Ammon's horn (tissue), 1 donor: Measurements from ENCODE around the gene TTC27.
"Not testable (repeated sequence)": the region's sequence is repeated elsewhere in the genome, so short reads cannot be mapped to it uniquely, and the experiment has no call there.

Experiments
- DNase-seq: peaks from one replicate; pipeline ENCODE4 v3.0.0-alpha.2; 2016; ENCODE audit warnings: low spot score

TTC27 gene

DNA sequence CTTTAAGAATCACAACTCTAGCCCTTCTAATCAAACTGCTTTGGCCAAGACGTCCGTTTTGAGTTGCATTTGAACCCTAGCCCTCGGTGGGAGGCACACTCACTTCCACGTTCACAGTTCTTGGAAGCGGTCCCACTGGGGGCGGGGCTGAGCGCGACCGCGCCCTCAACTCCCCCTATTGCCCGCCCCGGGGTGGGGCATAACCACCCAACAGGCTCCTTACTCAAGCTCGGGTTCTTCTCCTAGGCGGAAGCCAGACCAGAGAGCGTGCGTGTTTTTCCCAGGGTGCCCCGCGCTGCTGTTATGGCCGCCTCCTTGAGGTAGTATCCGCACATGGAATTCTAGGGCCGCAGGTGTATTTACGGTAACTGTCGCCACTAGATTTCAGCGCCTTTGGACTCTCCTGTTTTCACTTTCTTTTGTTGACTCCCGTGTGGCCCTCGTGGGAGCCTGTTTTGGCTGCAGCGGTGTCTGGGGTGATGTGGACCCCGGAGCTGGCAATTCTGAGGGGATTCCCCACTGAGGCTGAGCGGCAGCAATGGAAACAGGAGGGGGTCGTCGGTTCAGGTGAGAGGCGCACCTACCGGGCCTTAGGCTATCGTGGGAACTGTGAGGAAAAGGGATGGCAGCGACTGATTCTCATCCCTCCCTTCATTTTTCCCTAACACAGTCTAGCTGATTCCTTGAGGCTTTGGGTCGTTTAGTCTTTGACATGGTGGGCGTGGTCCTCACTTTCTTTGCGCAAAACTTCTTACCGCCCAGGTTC lies at the start of gene TTC27:
TSS of gene TTC27 (plus strand) at position 237 of the 766 bp plus-strand sequence. CDS start at position 480, 243 bp downstream.
- peak; percentile 97 for DNase-seq

DNA sequence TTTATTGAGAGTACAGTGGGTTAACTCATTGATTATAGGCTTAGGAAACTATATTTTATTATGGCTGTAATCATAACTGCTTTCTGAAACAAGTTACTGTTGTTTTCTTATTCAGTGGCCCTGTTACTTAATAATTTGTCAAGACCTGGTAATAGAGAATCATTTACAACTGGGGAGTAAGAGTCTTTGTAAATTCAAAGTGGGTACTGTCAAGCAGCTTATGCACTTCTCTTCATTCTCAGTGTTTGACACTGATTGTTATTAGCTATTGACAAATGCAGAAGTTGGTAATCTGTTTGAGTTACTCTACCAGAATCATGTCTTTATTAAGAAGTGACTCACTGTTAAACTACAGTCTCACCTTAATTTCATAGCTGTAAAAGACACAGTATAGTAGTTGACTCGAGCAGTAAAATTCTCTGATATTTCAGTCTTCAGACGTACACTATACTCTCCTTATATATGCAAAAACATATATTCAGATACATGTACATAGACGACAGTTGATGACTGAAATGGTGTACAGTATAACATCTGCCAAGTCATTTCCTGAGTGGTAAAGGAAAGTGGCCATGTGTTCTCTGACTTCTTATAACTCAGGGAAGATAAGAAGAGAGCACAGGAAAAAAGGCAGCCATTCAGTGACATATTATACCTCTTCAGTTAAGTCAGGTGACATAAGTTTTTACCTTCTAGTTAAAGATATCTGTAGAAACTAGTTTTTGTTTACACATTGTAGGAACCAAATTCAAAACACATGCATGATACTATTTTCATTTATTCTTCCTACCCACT lies 36.0 kb upstream of the TTC27 start:
- no peak for DNase-seq

DNA sequence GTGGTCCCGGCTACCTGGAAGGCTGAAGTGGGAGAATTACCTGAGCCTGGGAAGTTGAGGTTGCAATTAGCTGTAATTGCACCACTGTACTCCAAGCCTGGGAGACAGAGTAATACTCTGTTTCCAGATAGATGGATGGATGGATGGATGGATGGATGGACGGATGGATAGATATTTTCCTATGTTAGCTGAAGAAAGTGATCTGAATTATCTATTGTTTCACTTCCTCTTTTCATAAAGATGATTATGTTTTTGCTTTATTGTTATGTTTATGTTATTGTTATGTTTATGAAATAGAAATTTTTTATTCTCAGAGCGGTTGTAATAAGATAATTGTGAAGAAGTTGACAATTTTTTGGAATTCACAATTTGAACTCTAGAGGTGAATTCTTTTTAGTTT lies 33.3 kb upstream of the TTC27 start:
- DNase-seq = no peak

DNA sequence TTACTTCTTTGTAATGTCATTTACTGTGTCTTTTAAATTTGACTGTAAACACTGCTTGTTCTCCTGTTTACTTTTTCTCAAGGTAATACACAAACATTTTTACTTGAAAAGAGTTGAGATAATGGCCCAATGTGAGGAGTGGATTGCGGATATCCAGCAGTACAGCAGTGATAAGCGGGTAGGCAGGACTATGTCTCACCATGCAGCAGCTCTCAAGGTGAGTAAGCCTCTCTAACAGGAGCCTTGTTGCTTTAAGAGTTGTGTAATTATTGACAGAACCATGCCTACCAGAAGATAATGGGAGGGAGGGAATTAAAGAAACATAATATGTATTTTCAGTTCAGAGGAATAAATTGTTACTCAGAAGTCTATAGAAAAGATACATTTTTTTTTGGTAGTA lies 16.5 kb upstream of the TTC27 start:
- DNase-seq = no peak

DNA sequence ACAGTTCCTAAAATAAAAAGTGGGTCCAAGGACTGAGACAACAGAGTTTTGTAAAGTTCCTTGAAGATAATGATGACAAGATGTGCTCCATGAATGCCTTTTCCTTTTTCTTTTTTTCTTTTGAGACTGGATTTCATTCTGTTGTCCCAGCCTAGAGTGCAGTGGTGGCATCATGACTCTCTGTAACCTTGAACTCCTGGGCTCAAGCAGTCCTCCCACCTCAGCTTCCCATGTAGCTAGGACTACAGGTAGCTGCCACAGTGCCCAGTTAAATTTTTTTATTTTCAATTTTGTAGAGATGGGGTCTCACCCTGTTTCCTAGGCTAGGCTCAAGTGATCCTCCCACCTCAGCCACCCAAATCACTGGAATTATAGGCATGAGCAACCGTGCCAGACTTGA lies 16.1 kb upstream of the TTC27 start:
- DNase-seq = no peak

DNA sequence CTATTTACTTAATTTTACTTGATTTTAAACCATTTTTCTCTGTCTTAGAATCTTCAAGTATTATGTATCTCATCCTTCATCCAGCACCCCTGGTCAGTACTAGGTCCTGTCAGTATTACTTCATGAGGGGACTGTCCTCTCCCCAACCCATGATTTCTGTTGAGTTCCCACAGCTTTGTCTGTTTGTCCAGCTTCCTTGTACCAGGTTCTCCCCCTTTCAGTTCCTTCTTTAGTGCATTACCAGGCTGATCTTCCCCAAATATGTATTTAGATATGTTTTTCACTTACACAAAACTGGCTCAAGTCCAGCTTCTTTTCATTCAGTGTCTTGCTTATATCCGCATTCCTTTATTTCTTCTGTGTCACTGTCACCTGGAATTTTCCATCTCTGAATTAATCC lies 13.8 kb upstream of the TTC27 start:
- no peak for DNase-seq

DNA sequence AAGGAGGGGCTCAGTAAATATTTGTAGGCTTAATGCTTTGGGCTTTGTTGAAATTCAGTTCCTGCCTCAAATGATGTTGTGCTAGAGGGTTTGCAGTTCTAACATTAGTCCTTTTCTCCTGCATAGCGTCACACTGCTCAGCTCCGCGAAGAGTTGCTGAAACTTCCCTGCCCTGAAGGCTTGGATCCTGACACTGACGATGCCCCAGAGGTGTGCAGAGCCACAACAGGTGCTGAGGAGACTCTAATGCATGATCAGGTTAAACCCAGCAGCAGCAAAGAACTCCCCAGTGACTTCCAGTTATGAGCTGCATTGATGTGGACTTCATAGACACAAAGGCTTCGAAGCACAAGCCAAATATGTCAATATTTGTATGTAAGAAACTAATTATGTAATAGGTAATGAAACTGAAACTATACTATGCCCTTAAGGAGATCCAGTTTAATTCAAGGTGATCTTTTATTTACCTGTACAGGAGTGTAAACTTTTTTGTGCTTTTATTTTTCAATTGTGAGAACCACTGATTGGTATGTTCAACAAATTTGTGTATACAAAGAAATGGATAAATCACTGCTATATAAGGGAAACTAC lies 10.2 kb upstream of the TTC27 start:
- DNase-seq = no peak

DNA sequence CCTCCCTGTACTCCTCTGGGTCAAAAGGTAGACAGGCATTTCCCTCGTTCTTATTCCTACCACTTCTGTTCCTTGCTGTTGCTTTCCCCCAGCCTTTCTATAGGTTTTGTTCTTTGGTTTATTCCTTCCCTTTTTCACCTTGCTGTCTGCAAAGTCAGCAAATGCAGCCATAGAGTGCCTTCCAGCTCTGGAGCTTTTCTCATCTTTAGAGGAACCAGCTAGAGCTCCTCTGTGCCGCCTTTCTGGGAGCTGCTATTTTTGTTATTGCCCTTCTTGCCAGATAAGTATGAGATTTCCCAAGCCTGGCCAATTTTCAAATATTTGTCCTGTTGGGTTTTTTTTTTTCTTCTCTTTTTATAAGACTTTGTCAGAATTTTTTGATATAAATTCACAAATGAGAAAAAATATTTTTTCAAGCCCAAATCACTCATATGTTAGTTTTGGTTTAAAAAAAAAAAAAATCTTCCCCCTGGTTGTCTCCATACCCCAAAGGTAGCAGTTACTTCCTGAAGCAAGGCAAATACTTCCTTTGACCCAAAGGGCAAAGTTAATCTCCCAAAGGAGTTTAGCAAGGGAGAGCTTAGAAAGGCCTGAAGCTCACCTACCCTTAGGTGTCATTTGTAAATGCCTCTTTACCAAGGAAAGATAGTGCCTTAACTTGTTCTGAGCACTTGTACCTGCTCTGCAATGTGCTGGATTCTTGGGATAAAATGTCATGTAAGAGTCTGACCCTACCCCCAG lies 5.1 kb upstream of the TTC27 start:
- peak; percentile 31 for DNase-seq

DNA sequence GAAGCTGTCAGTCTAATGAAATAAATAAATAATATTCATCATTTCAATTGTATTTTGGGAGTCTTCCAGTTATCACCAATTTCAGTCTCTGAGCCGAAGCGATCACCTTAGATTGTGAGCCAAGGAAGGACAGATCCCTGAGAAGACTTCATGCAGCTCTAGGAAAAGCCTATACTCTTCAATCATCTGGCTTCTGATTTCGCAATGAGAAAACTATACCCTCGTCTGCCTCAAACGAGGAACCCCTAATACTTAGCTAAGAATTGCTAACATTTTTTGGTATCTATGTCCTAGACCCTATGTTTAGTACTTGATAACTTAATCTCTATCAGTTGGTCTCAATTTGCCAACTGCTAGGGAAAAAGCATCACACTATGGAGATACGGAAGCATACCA lies 4.5 kb upstream of the TTC27 start:
- no peak for DNase-seq

DNA sequence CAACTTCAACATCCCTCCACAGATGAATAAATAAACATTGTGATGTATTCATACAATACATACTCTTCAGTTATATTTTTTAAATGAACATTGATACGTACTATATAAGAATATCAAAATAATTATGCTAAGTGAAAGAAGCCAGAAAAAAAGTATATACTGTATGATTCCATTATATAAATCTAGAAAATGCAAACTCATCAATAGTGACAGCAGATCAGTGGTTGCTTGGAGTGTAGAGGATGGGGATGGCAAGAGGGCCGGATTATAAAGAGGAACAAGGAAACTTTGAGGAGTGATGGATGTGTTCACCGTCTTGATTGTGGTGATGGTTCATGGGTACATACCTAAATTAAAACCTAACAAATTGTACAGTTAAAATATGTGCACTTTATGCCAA lies 3.0 kb upstream of the TTC27 start:
- no peak for DNase-seq

DNA sequence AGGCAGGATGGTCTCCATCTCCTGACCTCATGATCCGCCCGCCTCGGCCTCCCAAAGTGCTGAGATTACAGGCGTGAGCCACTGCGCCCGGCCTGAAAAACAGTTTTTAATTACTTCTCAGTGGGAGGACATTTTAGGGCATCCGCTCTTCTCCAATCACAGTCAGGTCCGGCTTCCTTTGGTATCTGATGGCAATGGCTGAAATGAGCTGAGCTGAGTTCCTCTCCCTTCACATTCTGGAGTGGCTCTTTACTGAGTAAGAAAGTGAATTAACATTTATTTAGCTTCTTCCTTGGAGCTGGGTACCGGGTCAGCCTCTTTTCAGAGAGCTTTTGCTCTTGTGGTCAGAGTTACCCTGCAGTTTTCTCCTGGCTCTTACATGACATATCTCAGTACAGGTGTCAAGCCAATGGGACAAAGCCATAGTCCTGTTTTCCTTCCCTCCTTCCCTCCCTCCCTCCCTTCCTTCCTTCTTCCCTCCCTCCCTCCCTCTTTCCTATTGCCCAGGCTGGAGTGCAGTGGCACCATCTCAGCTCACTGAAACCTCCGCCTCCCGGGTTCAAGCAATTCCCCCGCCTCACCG lies 1.1 kb upstream of the TTC27 start:
- DNase-seq = no peak

DNA sequence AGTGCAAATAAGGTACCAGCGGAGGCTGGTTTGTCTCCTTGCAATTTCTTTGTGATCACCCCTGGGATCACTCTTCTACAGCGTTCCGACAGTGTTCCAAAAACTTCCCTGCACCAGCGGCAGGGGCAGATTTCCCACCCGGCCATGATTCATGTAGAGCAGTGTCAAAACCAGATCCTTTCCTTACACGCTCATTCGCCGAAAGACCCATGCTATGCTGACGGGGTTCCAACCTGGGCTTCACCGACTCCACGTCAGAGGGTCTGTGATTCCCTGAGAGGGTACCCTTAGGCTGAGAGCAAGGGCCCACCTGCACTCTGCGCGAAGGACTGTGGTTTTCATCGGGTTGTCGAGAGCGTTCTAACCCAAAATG lies 423 bp upstream of the TTC27 start:
- peak; percentile 51 for DNase-seq

DNA sequence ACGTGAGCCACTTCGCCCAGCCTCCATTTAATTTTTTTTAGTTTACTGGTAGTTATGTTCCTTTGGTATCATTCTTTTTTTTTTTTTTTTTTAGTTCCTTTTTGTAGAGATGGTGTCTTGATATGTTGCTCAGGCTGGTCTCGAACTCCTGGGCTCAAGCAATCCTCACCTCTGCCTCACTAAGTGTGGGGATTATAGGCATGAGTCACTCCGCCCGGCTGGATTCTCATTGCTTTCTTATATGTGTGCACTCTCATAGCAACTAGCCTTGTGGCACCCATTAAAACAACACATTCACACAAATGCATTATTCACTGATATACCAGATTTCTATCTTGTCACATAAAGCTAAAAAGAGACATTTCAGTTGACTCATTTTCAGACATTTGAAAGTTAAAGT lies 4.2 kb downstream of the TTC27 start:
- DNase-seq = no peak

DNA sequence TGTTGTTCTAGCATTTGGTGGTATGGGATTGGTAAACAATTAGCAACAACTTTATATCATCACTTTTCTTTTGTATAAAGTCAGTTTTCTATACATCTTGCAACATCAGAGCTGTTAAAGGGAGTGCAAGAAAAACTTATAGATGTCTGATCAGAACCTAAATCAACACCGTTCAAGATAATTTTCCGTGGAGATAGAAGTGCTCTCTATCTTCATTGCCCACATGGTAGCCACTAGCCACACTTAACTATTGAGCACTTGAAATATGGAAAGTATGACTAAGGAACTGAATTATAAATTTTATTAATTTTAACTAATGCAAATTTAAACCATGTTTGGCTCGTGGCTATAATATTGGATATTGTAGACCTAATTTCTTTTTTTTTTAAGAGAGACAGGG lies 5.2 kb downstream of the TTC27 start:
- no peak for DNase-seq

DNA sequence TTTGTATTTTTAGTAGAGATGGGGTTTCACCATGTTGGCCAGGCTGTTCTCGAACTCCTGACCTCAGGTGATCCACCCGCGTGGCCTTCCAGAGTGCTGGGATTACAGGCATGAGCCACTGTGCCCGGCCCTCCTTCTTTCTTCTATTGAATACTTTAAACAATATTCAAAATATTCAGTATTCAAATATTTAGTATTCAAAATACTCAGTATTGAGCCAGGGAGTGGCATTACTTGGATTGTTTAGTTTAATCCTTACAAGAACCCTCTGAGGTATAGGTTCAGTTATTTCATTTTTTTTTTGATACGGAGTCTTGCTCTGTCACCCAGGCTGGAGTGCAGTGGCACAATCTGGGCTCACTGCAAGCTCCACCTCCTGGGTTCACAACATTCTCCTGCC lies 10.7 kb downstream of the TTC27 start:
- not testable (repeated sequence) for DNase-seq

DNA sequence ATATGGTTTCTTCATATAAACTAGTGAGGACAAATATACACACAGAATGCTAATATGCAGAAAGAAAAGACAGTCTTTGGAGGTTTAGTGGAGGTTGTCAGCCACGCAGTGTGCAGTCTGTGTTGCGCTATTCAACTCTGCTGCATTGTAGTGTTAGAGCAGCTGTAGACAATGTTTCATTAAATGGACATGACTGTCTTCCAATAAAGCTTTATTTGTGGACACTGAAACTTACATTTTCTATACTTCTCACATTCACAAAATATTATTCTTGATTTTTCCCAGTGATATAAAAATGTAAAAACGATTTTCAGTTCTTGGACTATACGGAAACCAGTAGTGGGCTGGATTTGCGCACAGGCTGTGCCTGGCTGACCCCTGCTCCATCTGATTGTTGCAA lies 13.3 kb downstream of the TTC27 start:
- DNase-seq = no peak

DNA sequence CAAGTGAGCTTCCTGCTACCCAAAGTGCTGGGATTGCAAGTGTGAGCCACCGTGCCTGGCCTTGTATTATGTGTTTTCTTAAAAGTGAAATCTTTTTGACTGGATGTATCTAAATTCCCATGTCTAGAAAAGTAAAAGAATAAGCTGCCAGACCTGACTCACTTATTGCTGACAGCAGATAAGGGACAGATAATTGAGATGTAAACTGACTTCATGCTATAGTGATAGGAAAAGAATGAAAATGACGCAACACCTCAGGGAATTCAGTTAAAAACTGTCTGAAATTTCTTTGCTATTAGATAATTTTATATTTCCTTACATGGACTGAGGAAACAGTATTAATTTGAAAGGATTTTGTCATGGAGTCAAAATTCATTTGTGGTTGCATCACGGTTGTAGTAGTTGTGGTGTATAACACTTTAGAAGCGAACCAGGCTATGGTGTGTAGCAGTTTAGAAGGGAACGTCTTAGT lies 19.4 kb downstream of the TTC27 start:
- no peak for DNase-seq

DNA sequence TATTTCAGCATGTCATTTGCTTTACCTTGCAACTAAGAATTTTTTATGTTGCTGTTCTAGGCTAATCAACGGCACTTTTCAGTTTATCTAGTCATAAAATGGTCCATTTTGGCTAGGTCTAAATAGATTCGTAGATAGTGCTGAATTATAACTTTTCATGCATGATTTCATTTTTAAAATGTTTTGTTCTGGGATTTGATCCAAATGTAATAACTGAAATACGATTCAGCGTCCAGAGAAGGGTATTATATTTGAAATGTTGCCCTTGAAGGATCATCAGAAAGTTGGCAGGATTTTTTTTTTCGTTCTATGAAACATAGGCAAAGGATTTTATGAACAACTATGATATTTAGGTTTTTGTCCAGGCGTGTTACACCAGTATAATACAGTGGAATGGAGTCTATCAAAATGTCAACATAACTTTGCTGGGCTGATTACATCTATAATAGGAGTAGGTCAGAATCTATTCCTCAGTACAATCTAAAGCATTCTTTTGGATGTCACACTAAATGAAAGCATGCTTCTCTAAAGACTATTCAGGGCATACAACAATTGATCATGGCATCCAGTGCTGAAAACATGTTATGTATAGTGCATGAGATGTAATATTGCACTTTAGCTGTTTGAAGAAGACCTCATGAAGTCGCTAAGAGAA lies 24.8 kb downstream of the TTC27 start:
- no peak for DNase-seq

DNA sequence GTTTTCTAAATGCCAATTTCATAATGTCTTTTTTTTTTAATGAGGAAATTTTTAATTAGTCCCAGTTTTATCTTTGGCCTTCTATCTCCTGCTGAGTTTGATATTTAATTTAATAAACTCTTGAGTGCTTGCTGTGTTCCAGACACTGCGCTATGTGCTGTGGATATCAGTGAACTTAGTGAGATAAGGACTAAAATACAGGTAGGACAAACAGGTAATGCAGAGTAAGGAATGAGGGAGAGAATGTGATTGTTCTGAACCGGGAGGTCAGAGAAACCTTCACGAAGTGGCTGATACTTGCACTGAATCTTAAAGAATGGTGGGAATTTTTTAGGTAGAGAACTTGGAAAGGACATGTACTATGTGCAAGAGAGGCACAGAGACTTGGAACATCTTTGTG lies 28.2 kb downstream of the TTC27 start:
- no peak for DNase-seq

DNA sequence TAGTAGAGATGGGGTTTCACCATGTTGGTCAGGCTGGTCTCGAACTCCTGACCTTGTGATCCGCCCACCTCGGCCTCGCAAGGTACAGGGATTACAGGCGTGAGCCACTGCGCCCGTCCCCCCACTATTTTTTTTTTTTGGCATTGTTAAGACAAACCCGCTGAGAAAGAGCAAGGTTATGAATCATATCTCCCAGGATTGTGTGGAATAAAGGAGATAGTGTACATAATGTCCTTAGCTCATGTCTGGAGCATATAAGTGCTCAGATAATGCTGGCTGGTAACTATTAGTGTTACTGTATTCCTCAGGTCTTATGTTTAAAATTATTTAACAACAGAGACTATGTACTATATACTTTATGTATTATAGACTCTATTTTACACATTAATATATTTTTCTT lies 36.0 kb downstream of the TTC27 start:
- DNase-seq = no peak

DNA sequence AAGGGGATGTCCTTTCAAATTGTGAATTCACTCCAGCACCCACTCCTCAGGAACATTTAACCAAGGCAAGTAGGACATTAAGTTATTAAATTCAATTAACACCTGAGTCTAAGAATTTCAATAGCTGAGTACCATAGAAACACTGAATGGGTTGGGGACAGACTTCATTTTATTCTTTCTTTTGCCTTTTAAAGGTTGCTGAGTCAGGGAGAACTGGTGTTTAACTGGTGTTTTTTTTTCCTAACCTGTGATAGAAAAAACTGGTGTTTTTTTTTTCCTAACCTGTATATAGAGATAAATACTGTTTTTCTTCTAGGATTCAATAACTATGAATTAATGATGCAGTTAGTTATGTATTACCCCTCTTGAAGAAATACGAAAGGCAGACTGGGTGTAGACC lies 38.9 kb downstream of the TTC27 start:
- no peak for DNase-seq

DNA sequence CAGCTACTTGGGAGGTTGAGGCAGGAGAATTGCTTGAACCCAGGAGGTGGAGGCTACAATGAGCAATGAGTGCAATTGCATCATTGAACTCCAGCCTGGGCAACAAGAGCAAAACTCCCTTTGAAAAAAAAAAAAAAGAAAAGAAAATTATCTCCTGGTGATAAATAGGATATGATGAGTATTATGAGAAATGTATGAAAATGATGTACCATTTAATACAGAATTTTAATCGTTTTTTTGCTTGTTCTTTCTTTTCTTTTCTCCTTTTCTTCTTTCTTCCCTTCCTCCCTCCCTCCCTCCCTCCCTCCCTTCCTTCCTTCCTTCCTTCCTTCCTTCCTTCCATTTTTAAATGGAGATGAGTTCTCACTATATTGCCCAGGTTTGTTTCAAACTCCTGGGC lies 40.4 kb downstream of the TTC27 start:
- DNase-seq = no peak
